ENCODE data around the gene DNAH10. TPM values are rescaled to one million over a fixed set of nuclear protein-coding genes. Genes with fewer than 3 reads are reported as not detected.

Gene DNAH10, protein sequence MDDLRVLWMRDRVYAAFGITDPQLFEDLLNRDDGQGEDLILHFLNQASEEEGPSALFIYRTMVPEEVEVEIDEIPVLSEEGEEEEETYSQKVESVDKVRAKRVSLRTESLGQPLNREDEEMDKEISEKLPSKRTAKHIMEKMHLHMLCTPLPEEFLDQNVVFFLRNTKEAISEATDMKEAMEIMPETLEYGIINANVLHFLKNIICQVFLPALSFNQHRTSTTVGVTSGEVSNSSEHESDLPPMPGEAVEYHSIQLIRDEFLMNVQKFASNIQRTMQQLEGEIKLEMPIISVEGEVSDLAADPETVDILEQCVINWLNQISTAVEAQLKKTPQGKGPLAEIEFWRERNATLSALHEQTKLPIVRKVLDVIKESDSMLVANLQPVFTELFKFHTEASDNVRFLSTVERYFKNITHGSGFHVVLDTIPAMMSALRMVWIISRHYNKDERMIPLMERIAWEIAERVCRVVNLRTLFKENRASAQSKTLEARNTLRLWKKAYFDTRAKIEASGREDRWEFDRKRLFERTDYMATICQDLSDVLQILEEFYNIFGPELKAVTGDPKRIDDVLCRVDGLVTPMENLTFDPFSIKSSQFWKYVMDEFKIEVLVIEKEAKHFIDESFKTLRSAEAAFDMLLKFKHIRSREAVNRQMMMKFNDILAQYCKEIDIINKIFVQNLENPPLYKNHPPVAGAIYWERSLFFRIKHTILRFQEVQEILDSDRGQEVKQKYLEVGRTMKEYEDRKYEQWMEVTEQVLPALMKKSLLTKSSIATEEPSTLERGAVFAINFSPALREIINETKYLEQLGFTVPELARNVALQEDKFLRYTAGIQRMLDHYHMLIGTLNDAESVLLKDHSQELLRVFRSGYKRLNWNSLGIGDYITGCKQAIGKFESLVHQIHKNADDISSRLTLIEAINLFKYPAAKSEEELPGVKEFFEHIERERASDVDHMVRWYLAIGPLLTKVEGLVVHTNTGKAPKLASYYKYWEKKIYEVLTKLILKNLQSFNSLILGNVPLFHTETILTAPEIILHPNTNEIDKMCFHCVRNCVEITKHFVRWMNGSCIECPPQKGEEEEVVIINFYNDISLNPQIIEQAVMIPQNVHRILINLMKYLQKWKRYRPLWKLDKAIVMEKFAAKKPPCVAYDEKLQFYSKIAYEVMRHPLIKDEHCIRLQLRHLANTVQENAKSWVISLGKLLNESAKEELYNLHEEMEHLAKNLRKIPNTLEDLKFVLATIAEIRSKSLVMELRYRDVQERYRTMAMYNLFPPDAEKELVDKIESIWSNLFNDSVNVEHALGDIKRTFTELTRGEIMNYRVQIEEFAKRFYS (N-terminal part only)
- 0.17 TPM in 1 of 2 replicates, not detected in the other for total RNA-seq

DNA sequence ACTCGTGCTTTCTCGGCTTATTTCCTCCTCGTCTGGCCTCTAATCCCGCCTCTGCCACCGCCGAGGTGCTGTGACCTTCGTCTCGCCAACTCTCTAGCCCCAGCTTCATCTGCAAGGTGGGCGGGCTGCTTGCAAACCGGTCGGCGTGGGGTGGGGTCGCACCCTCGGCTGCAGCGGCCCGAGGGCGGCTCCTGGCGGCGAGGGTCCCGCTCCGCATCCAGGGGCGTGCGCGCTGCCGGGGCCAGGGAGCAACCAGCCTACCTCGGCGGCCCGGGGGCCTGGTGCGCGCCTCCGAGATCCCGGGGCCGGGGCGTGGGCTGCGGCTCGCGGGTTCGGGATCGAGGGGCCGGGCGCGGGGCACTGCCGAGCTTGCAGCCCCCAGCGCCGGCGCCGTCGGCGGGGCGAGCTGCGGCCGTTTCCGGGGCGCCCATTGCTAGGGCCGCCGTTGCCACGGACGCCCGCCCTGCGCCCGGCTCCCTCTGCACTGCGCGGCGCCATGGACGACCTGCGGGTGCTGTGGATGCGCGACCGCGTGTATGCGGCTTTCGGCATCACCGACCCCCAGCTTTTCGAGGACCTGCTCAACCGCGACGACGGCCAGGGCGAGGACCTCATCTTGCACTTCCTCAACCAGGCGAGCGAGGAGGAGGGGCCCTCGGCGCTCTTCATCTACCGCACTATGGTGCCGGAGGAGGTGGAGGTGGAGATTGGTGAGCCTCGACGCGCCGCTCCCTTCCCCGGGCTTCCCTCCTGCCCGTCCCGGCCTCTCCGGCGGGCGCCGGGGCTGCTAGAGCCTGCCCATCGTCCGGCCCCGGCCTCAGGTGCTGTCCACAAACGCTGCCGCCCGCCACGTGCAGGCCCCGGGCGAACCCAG, at the start of gene DNAH10:
DNAH10 (plus strand) TSS at position 461 of the 874 bp plus-strand sequence; CDS start at position 497, 36 bp downstream.
- TF ChIP-seq, protein P1, sequence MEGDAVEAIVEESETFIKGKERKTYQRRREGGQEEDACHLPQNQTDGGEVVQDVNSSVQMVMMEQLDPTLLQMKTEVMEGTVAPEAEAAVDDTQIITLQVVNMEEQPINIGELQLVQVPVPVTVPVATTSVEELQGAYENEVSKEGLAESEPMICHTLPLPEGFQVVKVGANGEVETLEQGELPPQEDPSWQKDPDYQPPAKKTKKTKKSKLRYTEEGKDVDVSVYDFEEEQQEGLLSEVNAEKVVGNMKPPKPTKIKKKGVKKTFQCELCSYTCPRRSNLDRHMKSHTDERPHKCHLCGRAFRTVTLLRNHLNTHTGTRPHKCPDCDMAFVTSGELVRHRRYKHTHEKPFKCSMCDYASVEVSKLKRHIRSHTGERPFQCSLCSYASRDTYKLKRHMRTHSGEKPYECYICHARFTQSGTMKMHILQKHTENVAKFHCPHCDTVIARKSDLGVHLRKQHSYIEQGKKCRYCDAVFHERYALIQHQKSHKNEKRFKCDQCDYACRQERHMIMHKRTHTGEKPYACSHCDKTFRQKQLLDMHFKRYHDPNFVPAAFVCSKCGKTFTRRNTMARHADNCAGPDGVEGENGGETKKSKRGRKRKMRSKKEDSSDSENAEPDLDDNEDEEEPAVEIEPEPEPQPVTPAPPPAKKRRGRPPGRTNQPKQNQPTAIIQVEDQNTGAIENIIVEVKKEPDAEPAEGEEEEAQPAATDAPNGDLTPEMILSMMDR (conservative IDR thresholded peaks at IDR 0.05; ENCODE audit: low read depth, low read length), result no peak
- H3K4me3 ChIP-seq (ENCODE audit: low read depth, low read length), result peak within 1 kb of the TSS; percentile 46
- no peak for DNase-seq (ENCODE audit: low read depth)

DNA sequence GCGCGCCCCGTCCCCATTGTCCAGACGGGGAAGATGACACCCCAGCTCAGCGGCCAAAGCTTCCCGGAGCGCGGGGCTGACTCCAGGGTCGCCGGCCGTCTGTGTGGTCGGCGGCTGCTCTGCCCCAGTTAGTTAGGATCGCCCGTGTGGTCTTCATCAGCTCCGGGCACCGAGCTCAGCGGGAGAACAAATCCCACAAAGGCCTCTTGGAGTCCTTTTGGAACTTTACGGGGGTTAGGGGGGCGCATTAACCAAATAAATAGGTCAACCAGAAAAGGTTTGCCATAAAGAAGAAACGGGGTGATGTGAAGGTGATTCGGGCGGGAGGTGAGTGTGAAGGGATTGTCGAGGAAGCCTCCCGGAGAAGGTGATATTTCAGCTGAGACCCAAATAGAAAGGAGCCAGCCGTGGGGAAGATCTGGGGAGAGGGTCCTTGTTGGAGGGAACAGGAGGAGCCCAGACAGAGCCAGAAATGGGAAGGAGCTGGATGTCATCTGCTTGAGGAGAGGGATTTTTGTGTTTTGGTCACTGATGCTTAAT, 49.3 kb upstream of the DNAH10 start:
- TF ChIP-seq, protein P1 (conservative IDR thresholded peaks at IDR 0.05; ENCODE audit: low read depth, low read length), result no peak
- H3K4me3 ChIP-seq (ENCODE audit: low read depth, low read length), result peak overlapping the region; percentile 86
- no peak for DNase-seq (ENCODE audit: low read depth)

DNA sequence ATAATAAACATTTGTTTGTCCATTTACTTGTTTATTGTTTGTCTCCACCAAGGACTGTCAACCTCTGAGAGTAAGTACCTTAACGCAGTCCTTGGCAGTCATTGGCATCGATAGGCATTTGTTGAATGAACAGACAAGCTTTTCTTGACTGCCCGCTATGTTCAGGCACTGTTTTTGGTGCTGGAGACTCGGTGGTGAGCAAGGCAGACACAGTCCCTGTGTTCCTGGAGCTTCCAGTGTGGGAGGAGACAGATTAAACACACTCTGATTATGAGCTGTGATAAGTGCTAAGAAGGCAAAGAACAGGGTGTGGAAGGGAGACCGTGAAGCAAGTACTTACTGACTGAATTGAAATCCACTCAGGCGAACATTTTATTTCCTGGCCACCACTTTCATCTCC, 48.7 kb upstream of the DNAH10 start:
- H3K4me3 ChIP-seq (ENCODE audit: low read depth, low read length), result peak overlapping the region; percentile 86
- TF ChIP-seq, protein P1 (conservative IDR thresholded peaks at IDR 0.05; ENCODE audit: low read depth, low read length), result no peak
- no peak for DNase-seq (ENCODE audit: low read depth)

DNA sequence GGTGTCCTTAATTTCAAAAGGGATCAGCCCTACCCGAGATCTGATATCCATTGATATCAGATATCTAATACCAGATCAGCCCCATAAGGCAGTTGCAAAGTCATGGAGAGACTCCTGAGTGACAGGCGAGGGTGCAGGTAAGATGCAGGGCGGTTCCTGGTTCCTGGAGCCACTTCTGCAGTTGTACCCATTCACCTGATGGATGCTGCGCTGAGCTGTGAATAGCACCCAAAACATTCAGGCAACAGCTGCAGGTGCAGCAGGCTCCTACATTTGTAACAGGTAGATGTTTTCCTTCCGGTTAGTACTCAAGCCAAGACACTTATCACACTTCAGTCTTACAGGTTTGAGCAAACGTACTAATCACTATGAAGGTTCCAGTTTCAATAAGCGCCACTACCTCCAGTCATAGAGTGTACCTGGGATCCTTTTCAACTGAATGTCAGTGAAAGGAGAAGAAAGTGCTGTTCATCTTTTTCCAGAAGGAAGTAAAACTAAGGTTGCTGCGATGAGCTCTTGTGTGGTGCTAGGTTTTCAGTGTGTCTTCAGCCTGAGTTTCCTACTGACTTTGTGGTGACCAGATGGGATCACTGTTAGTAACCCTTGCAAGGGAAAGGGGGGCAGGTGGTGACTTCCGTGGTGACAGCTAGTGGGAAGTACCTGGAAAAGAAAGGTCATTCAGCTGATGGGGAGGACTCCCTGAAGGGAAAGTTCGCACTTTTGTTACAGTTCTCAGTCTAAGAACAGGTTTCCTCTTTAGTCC, 48.1 kb upstream of the DNAH10 start:
- H3K4me3 ChIP-seq (ENCODE audit: low read depth, low read length), result no peak overlapping the region
- no peak for DNase-seq (ENCODE audit: low read depth)
- TF ChIP-seq, protein P1 (conservative IDR thresholded peaks at IDR 0.05; ENCODE audit: low read depth, low read length), result no peak

DNA sequence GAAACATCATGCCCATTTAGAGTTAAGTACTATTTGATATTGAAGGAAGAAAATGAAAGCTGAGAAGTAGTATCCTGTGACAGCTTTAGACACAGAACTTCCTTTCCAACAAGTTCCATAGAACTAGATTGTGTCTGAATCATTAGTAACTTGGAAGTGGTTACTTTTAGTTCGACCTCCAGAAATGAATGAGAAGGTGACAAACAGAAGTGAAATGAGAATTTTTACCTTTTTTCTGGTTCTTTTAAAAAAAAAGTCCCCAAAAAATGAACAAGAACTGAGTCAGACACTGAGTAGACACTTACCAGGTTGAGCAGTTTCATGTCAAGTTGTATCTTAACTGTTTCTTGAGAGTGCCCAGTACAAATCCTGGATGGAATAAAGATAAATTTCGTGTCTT, 46.9 kb upstream of the DNAH10 start:
- no peak for DNase-seq (ENCODE audit: low read depth)

More for the DNA sequence above, 46.9 kb upstream of the DNAH10 start:
- TF ChIP-seq, protein P1 (conservative IDR thresholded peaks at IDR 0.05; ENCODE audit: low read depth, low read length), result no peak
- no peak overlapping the region for H3K4me3 ChIP-seq (ENCODE audit: low read depth, low read length)

Data from epithelial cell of proximal tubule (primary cell).